GM18951 (cell line): ENCODE results near the gene TNS3.

Source experiments
- POLR2A ChIP-seq: IDR thresholded peaks from 4 replicates; pipeline ENCODE4 v1.6.1; 2011; ENCODE audit warnings: mild to moderate bottlenecking; ENCODE audit not compliant: insufficient read length, insufficient read depth; ENCODE audit errors: extremely low read depth
- in situ Hi-C: fragments of 300-500 bp; cut with MboI; formaldehyde crosslinking; loops from one replicate; pipeline ENCODE4 v1.12.0; 2022; ENCODE audit warnings: low sequenced_read_pairs, mixed read lengths, inconsistent platforms; ENCODE audit not compliant: unreplicated experiment

The TNS3 gene

DNA sequence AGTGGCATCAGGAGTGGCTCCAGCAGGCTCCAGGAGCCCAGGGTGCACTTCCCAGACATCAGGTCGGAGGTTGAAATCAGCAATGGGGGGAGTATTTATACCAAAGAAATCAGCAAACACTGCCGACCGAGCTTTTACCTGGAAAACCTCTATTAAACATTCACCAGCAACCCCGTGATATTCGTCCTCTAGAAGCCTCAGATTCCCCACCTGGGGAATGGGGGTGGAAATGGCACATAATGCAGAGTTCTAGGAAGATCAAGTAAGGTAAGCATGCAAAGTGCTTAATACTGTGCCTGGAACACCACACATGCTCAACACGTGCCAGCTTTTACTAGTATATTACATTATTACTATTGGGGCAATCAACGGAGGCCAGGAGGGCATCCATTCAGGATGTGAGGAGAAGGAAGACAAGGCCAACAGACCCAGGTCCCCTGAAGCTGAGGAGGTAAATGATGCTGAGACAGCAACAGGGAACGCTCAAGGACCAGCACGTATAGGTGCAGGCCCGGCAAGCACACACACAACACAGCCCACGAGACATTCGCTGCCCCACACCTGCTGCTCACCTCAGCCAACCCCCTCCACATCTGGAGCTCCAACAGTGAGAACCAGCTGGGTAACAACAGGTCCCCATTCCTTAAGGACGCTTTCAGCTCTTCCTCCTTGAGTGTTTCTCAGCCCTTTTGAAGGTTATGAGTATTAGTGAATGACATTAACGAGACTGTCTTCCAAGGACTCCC is 125.5 kb downstream of the TNS3 start:
- no peak for TF ChIP-seq POLR2A
- in situ Hi-C loops, result no loop called here

- in situ Hi-C loops, result no loop called here
These were observed 126.1 kb downstream of the TNS3 start for GRCh38 chr7:47455872-47456185.

GRCh38 chr7:47454974-47455871 is 126.7 kb downstream of the TNS3 start:
- no peak for TF ChIP-seq POLR2A
- in situ Hi-C loops, result no loop called here

More at GRCh38 chr7:47455872-47456185, 126.1 kb downstream of the TNS3 start:
- TF ChIP-seq POLR2A, result no peak

- in situ Hi-C loops, result no loop called here
- TF ChIP-seq POLR2A, result no peak
These were observed 127.6 kb downstream of the TNS3 start for GRCh38 chr7:47454069-47454973.

DNA sequence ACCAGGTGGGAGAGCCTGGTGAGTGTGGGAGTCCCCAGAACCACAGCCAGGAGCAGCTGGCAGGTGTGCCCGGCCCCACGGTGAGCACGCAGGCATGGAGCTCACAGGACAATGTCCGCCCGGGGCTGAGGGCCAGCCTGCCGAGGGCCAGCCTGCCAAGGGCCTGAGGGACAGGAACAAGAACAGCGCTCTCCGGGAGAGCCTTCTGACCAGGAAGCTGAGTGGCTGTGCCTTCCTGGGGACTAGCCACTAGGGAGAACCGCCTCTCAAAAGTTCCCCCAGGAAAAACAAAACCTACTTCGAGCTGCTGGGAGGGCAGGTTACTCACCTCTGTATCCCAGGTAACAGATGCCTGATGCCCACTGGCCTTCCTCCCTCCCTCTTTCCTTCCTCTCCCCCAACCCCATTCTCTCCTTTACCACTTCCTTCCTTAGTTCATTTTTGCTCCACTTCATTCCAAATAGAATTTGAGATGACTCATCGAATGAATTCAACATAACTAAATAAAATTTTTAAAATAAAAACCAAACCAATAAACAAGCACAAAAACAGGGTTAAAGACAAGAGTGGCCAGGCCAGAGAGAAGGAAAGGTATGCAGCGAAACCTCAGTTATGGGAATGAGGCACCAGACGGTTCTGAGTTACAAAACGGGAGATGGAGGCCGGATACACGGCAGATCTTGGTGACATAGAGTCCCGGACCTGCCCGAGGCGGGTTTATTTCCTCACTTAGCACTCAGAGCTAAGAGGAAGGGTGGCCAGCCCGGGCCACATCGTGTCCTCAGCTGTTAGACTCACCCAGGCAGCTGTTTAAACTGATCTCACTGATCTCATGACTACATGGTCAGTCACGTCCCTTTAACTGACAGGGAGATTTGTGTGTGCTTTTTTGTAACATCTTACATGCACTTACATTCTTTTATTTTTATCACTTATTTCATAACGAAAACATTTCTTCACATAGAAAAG is 128.5 kb downstream of the TNS3 start:
- no peak for TF ChIP-seq POLR2A
- in situ Hi-C loops, result no loop called here

DNA sequence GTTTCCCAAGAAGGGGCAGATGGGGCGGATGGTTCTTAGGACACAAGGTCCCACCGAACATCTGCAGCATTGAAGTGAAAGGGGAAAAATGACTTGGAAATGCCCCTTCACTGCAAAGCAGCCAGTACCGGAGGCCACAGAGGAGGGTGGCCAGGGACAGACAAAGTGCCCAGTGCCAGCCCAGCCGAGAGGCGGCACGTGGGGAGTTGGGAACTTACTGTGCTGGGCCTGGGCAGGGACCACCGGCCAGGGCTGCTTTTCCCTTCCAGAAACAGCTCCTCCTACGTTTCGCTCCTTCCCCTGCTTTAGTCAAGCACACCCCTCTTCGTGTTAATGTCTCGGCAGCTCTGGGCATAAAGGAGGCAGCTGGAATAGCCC is 129.2 kb downstream of the TNS3 start:
- in situ Hi-C loops, result no loop called here
- TF ChIP-seq POLR2A, result no peak

DNA sequence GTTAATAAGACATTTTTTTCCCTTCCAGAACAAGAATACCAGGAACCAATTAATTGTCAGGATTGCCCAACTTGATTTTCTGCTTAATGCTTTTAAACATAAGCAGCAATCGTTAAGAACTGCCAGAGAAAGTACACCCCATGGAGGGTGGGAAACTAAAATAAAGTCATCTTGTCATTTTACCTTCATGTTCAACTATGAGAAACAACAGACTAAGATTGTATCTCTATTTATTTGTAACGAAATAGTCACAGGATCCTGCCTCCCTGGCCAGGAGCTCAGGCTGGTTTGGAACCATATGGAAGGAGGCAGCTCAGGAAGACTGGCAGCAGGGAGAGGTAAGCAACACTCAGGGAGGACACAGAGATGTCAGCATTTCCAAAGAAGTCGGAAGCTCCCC is 129.6 kb downstream of the TNS3 start:
- in situ Hi-C loops, result no loop called here
- TF ChIP-seq POLR2A, result no peak

GRCh38 chr7:47451851-47452205 is 130.1 kb downstream of the TNS3 start:
- TF ChIP-seq POLR2A, result no peak
- in situ Hi-C loops, result no loop called here

GRCh38 chr7:47449810-47450590 is 131.9 kb downstream of the TNS3 start:
- in situ Hi-C loops, result loop anchor here (5.0 to 10.0 kb wide), 2 partner anchors 147 to 365 kb away; no protein-coding TSS in a partner anchor

GRCh38 chr7:47448971-47449370 is 132.9 kb downstream of the TNS3 start:
- no peak for TF ChIP-seq POLR2A
- in situ Hi-C loops, result loop anchor here (5.0 to 10.0 kb wide), 2 partner anchors 148 to 366 kb away; no protein-coding TSS in a partner anchor

More at GRCh38 chr7:47449810-47450590, 131.9 kb downstream of the TNS3 start:
- no peak for TF ChIP-seq POLR2A
